Stimulated activated CD4-positive, alpha-beta T cell treated with anti-CD3 and anti-CD28 coated beads, Interleukin-1b, Interleukin-23, amount 100 ng/mL, for 24 hours (primary cell): ENCODE data around the gene DUOX2.
"Not testable (repeated sequence)": the region's sequence is repeated elsewhere in the genome, so short reads cannot be mapped to it uniquely, and the experiment has no call there.

Experiments used
- DNase-seq, 4 experiments: peaks; one replicate each; pipeline ENCODE4 v3.0.0-alpha.2; 2020; ENCODE audit warnings: low read depth in 4 of 4, low spot score in 1 of 4

Gene DUOX2

GRCh38 chr15:45120081-45120972 lies 6.4 kb upstream of the DUOX2 start:
- DNase-seq = no peak

DNA sequence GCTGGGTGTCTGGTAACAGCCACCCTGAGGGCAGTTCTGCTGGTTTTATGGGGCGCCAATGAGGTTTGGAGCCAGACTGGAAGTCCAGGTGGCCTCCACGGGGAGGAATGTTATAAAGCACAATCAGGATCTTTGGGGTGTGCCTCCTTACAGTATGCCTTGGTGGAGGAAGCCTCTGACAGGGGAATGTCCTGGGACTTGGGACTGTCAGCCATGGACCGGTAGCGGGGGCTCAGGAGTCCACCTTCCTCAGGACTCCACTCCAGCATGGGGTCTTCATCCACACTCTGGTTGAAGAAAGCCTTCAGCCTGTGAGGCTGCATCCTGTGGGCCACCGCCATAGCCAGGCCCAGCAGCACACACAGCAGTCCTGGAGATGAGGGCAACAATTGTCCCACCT lies 5.0 kb upstream of the DUOX2 start:
- DNase-seq = no peak

- DNase-seq = peak; percentile 60 to 76 (median 73)
Observed at GRCh38 chr15:45118131-45118588, 4.2 kb upstream of the DUOX2 start.

- no peak for DNase-seq
Observed at GRCh38 chr15:45117308-45118130, 3.5 kb upstream of the DUOX2 start.

- DNase-seq = no peak
Observed at GRCh38 chr15:45116482-45117307, 2.7 kb upstream of the DUOX2 start.

DNA sequence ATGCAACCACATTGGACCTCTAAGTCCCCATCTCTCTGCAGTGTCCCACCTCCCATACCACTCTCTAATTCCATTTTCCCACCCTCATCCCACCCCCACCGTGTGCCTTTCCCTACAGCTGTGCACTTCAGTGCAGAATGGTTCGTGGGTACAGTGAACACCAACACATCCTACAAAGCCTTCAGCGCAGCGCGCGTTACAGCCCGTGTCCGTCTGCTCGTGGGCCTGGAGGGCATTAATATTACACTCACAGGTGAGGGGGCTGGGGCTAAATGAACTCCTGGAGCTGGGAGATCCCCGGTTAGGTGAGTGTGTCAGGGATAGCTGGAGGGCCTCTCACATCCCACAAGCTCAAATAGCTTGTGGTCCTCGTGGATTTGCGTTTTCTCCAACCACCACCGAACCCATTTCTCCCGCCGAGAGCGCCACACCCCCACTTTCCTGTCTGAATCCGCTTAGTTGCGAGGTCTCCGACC lies 2.1 kb upstream of the DUOX2 start:
- no peak for DNase-seq

GRCh38 chr15:45115312-45115820 lies 1.4 kb upstream of the DUOX2 start:
- no peak for DNase-seq

DNA sequence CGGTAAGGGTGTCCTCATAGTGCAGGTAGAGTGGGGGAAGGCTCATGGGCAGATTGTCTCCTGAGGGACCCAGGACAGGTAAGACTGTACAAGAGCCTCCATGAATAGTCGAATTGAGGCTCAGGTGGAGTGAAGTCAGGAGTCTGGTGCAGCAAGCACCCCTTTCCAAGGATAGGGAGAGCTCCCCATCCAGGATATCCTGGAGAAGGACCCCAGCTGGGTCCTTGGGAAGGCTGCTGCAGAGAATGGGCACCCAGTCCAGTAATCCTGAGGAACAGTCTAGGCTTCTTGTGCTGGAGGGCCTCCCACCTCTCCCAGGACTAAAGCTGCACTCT lies 746 bp upstream of the DUOX2 start:
- no peak for DNase-seq

GRCh38 chr15:45113380-45113990 lies 487 bp downstream of the DUOX2 start:
- DNase-seq = no peak

- no peak for DNase-seq
Observed at GRCh38 chr15:45112591-45113379, 1.2 kb downstream of the DUOX2 start.

- DNase-seq = no peak
Observed at GRCh38 chr15:45112143-45112590, 1.8 kb downstream of the DUOX2 start.

DNA sequence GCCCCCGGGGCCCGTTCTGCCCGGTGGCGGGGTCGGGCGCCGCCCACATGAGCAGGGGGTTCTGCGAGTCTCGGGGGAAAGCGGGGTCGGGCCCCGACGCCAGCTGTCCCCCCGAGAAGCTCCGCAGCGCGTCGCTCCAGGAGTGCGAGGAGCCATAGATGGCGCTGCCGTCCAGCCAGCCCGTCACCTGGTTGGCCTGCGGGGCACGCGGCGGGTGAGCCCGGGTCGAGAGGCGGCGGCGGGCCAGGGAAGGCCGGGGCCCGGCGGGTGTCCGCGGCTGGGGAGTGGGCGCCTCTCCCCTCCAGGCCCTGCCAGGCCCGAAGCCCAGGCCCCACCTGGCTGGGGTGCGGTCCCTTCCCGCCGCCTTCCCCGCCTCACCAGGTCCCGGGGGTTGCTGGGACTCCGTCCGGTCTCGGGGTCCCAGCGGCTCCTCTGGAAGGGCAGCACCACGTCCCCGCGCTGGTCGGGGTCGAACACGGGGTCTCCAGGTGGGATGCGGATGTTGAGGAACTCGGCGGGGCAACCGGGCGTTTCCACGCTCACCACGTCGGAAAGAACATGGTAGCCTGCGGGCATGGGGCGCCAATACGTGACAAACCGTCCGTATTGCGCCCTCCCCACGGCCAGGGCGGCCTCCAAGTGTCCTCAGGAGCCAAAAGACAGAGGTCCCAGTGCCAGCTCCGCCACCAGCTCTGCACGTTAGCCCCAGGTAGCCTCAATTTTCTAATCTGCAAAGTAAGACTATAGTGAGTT lies 2.4 kb downstream of the DUOX2 start:
- DNase-seq = no peak

GRCh38 chr15:45110256-45110820 lies 3.6 kb downstream of the DUOX2 start:
- no peak for DNase-seq

GRCh38 chr15:45107941-45108630 lies 5.9 kb downstream of the DUOX2 start:
- no peak for DNase-seq

DNA sequence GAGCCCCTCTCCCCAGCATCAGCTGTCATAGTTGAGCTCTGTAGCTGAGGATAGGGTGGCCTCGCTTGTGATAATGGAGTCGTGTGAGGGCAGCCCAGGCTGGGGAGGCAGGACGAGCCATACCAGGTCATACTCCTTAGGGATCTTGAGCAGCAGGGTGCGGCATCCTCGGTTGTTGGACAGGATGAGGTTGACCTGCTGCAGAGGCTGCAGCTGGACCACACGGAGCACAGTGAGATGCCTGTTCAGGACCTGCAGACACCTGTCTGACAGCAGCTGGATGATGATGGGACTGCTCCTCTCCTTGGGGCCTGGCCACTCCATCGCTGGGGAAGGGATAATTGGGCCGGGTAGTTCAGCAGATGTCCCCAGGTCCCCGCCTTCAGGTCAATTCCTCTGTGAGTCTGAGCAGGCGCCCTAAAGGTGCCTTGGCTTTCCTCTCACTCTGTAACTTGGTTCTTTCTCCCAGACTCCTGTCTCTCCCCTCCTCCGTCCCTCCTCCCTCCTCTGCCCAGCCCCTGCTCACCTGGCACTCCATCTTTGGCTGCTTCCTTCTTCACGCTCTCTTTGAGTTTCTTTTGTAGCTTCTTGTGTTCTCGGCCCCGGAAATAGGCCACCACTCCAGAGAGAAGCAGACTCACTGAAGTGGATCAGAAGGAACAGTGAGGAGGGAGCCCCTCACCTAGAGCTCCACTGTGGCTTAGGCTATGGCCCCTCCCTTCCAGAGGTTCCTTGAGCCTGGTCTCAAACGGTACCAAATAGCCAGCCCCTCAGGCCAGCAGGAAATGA lies 7.8 kb downstream of the DUOX2 start:
- DNase-seq = no peak

- DNase-seq = no peak
Observed at GRCh38 chr15:45105586-45105985, 8.4 kb downstream of the DUOX2 start.

GRCh38 chr15:45104170-45104569 lies 9.8 kb downstream of the DUOX2 start:
- DNase-seq = not testable (repeated sequence)
